Panc1 (cell line): ENCODE data around the gene VPS18. TPM values are rescaled to one million over a fixed set of nuclear protein-coding genes. Genes with fewer than 3 reads are reported as not detected.

Source experiments
- ATAC-seq: fragments of 200-7000 bp; cut with Tn5 transposase; 2 replicates; pipeline ENCODE4 v1.9.1; 2020; ENCODE audit warnings: mild to moderate bottlenecking, moderate library complexity
- BruUV-seq: library from RNA; stranded (reverse); fragments of 400-500 nt; replicated peaks from 2 replicates; lab custom pipeline; 2021; lab: Mats Ljungman, UMichigan
- CTCF ChIA-PET: fragments of 300-600 bp; sonication (Branson Sonifier 250); formaldehyde crosslinking; loops from one replicate; lab custom pipeline; 2022; ENCODE audit warnings: antibody characterized with exemption; lab: Charles Lee
- POLR2A ChIA-PET: fragments of 300-600 bp; sonication (Branson Sonifier 250); formaldehyde crosslinking; loops from one replicate; lab custom pipeline; 2022; ENCODE audit warnings: antibody characterized with exemption; lab: Charles Lee
- DNase-seq: peaks from one replicate; pipeline ENCODE4 v3.0.0-alpha.2; 2010; ENCODE audit warnings: low read depth, low spot score
- H3K27ac ChIP-seq: 2 replicates; pipeline ENCODE4 v1.5.1; 2011; ENCODE audit warnings: mild to moderate bottlenecking, low read length, inconsistent platforms
- H3K27me3 ChIP-seq: fragments of 200-500 bp; sonication (Bioruptor generic); 2 replicates; pipeline ENCODE4 v1.6.0; 2014; ENCODE audit warnings: low read length, inconsistent platforms; ENCODE audit not compliant: control insufficient read depth, insufficient read depth
- H3K36me3 ChIP-seq: fragments of 200-500 bp; sonication (Bioruptor generic); 2 replicates; pipeline ENCODE4 v1.5.1; 2014; ENCODE audit warnings: inconsistent platforms, mild to moderate bottlenecking, low read length, moderate library complexity; ENCODE audit not compliant: control insufficient read depth, insufficient read depth
- H3K4me1 ChIP-seq: 2 replicates; pipeline ENCODE4 v1.5.1; 2011; ENCODE audit warnings: inconsistent platforms, mild to moderate bottlenecking, low read length, moderate library complexity; ENCODE audit not compliant: control insufficient read depth, insufficient read depth
- H3K4me3 ChIP-seq, 2 experiments: 2 replicates each; pipeline ENCODE4 v1.5.1; 2011 to 2012; ENCODE audit warnings: low read depth in 2 of 2, low read length in 2 of 2, mild to moderate bottlenecking in 2 of 2, inconsistent platforms in 1 of 2, moderate library complexity in 1 of 2
- H3K9me3 ChIP-seq: fragments of 200-500 bp; sonication (Bioruptor generic); 2 replicates; pipeline ENCODE4 v1.5.1; 2014; ENCODE audit warnings: low read depth, mild to moderate bottlenecking, inconsistent platforms, low read length, moderate library complexity; ENCODE audit not compliant: control insufficient read depth, insufficient read depth
- POLR2AphosphoS5 ChIP-seq: IDR thresholded peaks from 2 replicates; pipeline ENCODE4 v1.6.1; 2012; ENCODE audit warnings: mild to moderate bottlenecking, low read depth, low read length, moderate library complexity
- SIN3A ChIP-seq: IDR thresholded peaks from 2 replicates; pipeline ENCODE4 v1.6.1; 2012; ENCODE audit warnings: low read depth, mild to moderate bottlenecking, low read length, moderate library complexity, borderline replicate concordance; ENCODE audit not compliant: insufficient read depth
- TCF7L2 ChIP-seq: IDR thresholded peaks from 2 replicates; pipeline ENCODE4 v1.6.1; 2011; ENCODE audit warnings: mild to moderate bottlenecking, low read depth, low read length, inconsistent platforms
- in situ Hi-C: cut with HindIII; loops from 2 replicates; pipeline ENCODE4 v1.10.0; 2016; ENCODE audit warnings: low sequenced_read_pairs, low pct_unique_long_range_greater_than_20kb
- intact Hi-C: fragments of 100-400 bp; cut with micrococcal nuclease; formaldehyde crosslinking; loops from one replicate; pipeline ENCODE4 v1.10.0; 2022; ENCODE audit not compliant: unreplicated experiment
- total RNA-seq: library from RNA; stranded (reverse); gene quantifications from one replicate; pipeline ENCODE4 v1.2.1, GENCODE V29; 2021; ENCODE audit not compliant: unreplicated experiment
- TF ChIP-seq, protein P1 (sequence below): fragments of 450-650 bp; IDR thresholded peaks from 2 replicates; pipeline ENCODE4 v1.5.1; 2017; ENCODE audit warnings: mild to moderate bottlenecking
- TF ChIP-seq, protein P2 (sequence below), 2 experiments: IDR thresholded peaks; 2 replicates each; pipeline ENCODE4 v1.6.1; 2011 to 2012; ENCODE audit warnings: low read depth in 2 of 2, control low read depth in 1 of 2, low read length in 1 of 2, mild to moderate bottlenecking in 1 of 2, moderate library complexity in 1 of 2; ENCODE audit not compliant: insufficient read depth in 1 of 2

The VPS18 gene
- total RNA-seq, 1 experiment from 2014 or later: 46.7 TPM

DNA sequence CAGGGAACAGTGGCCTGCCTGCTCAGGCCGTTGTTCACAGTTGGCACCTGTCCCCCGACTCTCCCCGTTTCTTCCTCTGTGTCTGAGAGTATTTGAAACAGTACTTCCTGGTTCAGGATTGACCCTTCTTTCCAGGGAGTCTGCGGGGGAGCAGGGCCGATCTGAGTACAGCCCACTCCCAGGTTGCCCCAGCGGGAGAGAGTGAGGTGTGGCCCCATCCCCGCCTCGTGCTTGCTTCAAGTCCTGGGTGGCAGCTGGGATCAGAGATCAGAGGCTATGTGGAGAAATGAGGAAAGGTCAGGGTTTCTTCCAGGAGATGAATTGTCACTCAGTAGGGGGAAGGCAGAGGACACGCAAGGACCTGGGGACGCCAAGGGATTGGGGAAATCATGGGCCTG is 28.4 kb downstream of the VPS18 start:
- BruUV-seq: no TSS peak
- POLR2A ChIA-PET: no interaction called here
- Histone ChIP-seq H3K4me3 (no peak overlapping the region), H3K36me3 (no peaks in the 10 kb centered on the region), H3K27me3 (no peaks in the 10 kb centered on the region), H3K27ac (no peak overlapping the region), H3K4me1 (no peaks in the 10 kb centered on the region), H3K9me3 (no peaks in the 10 kb centered on the region)
- CTCF ChIA-PET: no interaction called here
- TF ChIP-seq POLR2AphosphoS5 (no peak), TCF7L2 (no peak), SIN3A (no peak)
- TF ChIP-seq, protein P1, sequence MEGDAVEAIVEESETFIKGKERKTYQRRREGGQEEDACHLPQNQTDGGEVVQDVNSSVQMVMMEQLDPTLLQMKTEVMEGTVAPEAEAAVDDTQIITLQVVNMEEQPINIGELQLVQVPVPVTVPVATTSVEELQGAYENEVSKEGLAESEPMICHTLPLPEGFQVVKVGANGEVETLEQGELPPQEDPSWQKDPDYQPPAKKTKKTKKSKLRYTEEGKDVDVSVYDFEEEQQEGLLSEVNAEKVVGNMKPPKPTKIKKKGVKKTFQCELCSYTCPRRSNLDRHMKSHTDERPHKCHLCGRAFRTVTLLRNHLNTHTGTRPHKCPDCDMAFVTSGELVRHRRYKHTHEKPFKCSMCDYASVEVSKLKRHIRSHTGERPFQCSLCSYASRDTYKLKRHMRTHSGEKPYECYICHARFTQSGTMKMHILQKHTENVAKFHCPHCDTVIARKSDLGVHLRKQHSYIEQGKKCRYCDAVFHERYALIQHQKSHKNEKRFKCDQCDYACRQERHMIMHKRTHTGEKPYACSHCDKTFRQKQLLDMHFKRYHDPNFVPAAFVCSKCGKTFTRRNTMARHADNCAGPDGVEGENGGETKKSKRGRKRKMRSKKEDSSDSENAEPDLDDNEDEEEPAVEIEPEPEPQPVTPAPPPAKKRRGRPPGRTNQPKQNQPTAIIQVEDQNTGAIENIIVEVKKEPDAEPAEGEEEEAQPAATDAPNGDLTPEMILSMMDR: no peak
- TF ChIP-seq, protein P2, sequence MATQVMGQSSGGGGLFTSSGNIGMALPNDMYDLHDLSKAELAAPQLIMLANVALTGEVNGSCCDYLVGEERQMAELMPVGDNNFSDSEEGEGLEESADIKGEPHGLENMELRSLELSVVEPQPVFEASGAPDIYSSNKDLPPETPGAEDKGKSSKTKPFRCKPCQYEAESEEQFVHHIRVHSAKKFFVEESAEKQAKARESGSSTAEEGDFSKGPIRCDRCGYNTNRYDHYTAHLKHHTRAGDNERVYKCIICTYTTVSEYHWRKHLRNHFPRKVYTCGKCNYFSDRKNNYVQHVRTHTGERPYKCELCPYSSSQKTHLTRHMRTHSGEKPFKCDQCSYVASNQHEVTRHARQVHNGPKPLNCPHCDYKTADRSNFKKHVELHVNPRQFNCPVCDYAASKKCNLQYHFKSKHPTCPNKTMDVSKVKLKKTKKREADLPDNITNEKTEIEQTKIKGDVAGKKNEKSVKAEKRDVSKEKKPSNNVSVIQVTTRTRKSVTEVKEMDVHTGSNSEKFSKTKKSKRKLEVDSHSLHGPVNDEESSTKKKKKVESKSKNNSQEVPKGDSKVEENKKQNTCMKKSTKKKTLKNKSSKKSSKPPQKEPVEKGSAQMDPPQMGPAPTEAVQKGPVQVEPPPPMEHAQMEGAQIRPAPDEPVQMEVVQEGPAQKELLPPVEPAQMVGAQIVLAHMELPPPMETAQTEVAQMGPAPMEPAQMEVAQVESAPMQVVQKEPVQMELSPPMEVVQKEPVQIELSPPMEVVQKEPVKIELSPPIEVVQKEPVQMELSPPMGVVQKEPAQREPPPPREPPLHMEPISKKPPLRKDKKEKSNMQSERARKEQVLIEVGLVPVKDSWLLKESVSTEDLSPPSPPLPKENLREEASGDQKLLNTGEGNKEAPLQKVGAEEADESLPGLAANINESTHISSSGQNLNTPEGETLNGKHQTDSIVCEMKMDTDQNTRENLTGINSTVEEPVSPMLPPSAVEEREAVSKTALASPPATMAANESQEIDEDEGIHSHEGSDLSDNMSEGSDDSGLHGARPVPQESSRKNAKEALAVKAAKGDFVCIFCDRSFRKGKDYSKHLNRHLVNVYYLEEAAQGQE (IDR thresholded peaks at IDR 0.05; ENCODE audit: insufficient read depth in 1 of 2, low read depth in 2 of 2, low read length in 1 of 2): no peak
- ATAC-seq: no peak
- in situ Hi-C loops: no loop called here
- no peak for DNase-seq
- intact Hi-C loops: no loop called here

DNA sequence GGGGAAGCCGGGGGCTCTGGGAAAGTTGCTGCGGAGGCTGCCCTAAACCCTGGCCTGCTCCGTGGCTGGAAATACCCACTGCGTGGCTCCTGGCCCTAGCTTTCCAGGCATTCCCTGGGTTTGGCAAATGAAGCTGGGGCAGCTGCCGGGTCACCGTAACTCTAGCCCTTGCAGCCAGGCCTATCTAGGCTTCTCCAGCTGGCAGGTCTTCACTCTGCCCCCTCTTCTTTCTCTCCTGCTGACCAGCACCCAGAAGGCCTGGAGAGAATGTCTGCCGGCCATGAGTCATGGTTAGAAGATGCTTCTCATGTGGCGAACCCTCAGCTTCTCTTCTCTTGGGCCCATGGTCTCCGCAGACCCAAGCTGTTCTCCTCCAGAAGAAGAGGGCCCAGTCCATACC is 29.3 kb downstream of the VPS18 start:
- no peak overlapping the region for H3K4me3 ChIP-seq
- ATAC-seq: no peak
- TF ChIP-seq TCF7L2 (no peak), POLR2AphosphoS5 (no peak), SIN3A (no peak)
- TF ChIP-seq, protein P1: no peak
- TF ChIP-seq, protein P2 (IDR thresholded peaks at IDR 0.05; ENCODE audit: insufficient read depth in 1 of 2, low read depth in 2 of 2, low read length in 1 of 2): no peak
- DNase-seq: no peak
- H3K27me3 ChIP-seq: no peaks in the 10 kb centered on the region
- H3K27ac ChIP-seq: no peak overlapping the region
- H3K9me3 ChIP-seq: no peaks in the 10 kb centered on the region
- in situ Hi-C loops (no loop called here), intact Hi-C loops (no loop called here)
- no peaks in the 10 kb centered on the region for H3K4me1 ChIP-seq
- H3K36me3 ChIP-seq: no peaks in the 10 kb centered on the region
- CTCF ChIA-PET: interaction anchor here (0.8 kb wide), 1 partner anchor 12 kb away, joined by 3 read pairs; no protein-coding TSS in a partner anchor
- POLR2A ChIA-PET: no interaction called here
- BruUV-seq: no TSS peak
